ENCODE measurements around the gene P2RX1.

DNA sequence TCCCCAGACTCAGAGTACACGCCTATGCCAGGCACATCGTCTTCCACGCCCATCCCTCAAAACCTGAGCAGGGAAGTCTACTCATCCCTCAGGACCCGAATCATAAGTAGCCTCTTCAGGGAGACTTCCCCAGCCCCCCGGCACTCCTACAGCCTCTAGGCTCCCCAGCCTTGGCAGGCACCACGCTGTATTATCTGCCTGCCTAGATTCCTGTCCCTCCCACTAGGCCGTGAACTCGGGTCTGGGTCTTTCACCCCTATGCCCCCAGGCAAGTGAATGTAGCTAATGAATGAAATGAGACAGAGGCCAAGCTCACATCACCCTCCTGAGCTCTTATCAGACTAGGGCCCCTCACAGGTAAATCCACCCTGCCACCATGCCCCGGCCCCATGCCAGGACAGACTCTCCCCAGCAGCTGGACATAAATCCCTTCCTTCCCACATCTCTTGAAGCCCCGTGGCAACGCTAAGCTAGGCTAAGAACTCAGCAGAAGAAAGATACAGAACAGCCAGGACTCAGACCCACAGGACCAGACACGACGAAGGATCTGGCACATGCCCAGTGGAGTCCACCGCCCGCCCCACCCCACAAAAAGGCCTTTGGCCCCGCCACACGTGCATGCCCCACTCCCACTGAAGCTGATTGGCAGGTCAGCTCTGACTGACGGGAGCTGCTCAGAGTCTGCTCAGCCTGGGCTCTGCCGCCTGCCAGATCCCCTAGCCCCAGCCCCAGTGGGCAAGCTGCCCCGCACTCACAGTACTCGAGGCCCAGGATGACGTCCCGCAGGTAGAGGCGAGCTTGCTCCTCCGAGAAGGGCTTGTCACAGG, 36.5 kb downstream of the P2RX1 start:
- TF ChIP-seq EZH2 (optimal IDR thresholded peaks at IDR 0.05; ENCODE audit: low read depth, low read length) (no peak), EZH2phosphoT487 (IDR thresholded peaks at IDR 0.05; ENCODE audit: low read length) (no peak)
- TF ChIP-seq, protein P1, sequence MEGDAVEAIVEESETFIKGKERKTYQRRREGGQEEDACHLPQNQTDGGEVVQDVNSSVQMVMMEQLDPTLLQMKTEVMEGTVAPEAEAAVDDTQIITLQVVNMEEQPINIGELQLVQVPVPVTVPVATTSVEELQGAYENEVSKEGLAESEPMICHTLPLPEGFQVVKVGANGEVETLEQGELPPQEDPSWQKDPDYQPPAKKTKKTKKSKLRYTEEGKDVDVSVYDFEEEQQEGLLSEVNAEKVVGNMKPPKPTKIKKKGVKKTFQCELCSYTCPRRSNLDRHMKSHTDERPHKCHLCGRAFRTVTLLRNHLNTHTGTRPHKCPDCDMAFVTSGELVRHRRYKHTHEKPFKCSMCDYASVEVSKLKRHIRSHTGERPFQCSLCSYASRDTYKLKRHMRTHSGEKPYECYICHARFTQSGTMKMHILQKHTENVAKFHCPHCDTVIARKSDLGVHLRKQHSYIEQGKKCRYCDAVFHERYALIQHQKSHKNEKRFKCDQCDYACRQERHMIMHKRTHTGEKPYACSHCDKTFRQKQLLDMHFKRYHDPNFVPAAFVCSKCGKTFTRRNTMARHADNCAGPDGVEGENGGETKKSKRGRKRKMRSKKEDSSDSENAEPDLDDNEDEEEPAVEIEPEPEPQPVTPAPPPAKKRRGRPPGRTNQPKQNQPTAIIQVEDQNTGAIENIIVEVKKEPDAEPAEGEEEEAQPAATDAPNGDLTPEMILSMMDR (IDR thresholded peaks at IDR 0.05; ENCODE audit: low read length): no peak

Measured in MM.1S (cell line).